ENCODE results near the gene TSFM.

- no peak for TF ChIP-seq TP53 (CRISPR knock-in tag; IDR thresholded peaks at IDR 0.05)
- no peak for TF ChIP-seq CTCF (IDR thresholded peaks at IDR 0.05)
Observed at GRCh38 chr12:57829025-57829777, 46.6 kb downstream of the TSFM start.
